ENCODE measurements around the gene BHLHE40.
A peak's percentile ranks its signal among the peaks of the same experiment; 100 is the strongest.
"Not testable (repeated sequence)": the region's sequence is repeated elsewhere in the genome, so short reads cannot be mapped to it uniquely, and the experiment has no call there.

The BHLHE40 gene

DNA sequence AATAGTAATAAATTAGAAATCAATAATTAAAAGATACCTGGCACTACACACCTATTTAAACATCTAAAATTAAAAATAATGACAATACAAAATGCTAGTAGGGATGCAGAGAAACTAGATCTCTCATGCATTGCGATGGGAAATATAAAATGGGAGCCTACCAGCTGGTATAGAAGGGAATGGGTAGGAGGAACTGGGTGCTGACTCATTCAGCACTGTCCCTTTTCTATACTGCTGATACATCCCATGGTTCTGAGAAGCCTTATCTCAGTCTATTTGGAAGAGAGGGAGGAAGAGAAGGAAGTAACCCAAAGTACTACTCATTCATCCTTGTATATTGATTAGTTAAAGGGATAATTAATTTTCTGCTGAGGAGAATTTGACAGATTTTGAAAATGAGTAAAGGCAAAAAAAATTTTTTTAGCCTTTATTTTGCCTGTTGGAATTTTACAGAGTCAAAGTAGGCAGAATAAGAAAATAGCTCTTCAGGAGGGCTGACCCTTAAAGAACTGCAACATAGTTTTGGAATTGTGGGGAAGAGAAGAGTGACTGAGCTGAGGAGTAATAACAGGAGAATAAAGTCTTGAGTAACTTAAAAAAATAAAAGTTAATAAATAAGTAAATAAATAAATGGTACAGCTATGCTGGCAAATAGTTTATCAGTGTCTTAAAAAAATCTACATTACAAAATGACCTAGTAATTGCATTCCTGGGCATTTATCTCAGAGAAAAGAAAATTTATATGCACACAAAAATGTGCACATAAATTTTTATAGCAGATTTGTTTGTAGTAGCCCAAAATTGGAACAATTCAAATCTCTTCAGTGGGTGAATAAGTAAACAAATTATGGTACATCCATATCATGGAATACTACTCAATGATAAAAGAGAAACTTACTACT, 15.3 kb upstream of the BHLHE40 start:
- DNase-seq = no peak

DNA sequence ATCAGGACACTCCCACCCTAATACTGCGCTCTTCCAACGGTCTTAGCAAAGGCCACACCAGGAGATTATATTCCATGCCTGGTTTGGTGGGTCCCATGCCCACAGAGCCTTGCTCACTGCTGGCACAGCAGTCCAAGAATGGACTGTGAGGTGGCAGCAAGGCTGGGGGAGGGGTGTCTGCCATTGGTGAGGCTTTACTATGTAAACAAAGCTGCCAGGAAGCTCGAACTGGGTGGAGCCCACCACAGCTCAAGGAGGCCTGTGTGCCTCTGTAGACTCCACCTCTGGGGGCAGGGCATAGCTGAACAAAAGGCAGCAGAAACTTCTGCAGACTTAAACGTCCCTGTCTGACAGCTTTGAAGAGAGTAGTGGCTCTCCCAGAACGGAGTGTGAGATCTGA, 13.2 kb upstream of the BHLHE40 start:
- DNase-seq = not testable (repeated sequence)

GRCh38 chr3:4967683-4968082, 11.6 kb upstream of the BHLHE40 start:
- not testable (repeated sequence) for DNase-seq

- not testable (repeated sequence) for DNase-seq
Measured at GRCh38 chr3:4971437-4971836, 7.8 kb upstream of the BHLHE40 start.

DNA sequence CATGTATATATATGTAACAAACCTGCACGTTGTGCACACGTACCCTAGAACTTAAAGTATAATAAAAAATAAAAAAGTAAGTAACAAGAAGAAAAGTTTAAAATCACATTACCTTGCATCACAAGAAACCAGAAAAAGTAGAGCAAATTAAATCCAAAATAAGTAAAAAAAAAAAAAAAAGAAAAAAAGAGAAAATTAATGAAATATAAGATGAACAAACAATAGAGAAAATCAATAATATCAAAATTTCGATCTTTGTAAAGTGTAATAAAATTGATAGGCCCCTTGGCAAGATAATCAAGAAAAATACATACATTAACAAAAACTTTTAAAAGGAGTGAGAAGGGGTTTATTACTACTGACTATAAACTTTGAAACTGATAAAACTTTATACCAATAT, 7.4 kb upstream of the BHLHE40 start:
- DNase-seq = no peak

DNA sequence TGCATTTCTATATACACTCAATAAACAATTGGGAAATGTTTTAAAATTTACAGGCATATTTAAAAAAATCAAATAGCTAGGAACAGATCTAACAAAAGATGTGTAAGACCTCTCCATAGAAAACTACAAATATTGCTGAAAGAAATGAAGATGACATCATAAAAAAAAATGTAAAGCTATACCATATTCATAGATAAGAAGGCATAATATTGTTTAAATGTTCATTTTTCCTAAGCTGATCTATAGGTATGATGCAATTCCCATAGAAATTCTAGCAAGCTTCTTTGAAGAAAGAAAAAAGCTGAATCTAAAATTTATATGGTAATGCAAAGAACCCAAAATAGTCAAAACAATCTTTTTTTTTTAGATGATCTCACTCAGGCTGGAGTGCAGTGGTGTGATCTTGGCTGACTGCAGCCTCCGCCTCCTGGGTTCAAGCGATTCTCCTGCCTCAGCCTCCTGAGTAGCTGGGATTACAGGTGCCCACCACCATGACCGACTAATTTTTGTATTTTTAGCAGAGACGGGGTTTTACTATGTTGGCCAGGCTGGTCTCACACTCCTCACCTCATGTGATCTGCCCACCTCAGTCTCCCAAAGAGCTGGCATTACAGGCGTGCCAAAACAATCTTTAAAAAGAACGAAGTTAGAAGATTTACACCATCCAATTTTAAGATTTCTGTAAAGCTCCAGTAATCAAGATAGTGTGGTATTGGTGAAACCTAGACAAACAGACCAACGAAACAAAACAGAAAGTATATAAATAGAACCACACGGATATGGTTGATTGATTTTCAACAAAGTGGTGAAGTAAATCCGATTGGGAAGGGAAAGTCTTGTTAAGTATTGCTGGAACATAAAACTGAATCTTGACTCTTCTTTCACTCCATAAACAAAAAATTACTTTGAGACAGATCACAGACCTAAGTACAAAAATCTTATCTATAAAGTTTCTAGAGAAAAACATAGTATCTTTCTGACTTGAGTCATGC, 6.3 kb upstream of the BHLHE40 start:
- DNase-seq = no peak

DNA sequence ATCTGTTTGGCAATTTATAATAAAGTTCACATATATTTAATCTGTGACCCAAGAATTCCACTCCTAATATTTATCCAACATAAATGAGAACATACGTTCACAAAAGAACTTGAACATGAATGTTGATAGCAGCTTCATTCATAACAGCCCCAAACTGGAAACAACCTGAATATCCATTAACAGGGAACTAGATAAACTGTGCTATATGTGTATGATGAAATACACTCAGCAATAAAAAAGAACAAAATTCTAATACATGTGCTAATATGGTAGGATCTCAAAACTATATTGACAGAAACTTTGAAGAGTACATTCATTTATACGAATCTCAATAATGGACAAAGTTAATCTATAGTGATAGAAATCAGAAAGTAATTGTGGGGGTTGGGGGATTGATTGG, 5.1 kb upstream of the BHLHE40 start:
- no peak for DNase-seq

GRCh38 chr3:4976109-4976508, 3.1 kb upstream of the BHLHE40 start:
- DNase-seq = no peak

GRCh38 chr3:4977001-4977852, 2.0 kb upstream of the BHLHE40 start:
- no peak for DNase-seq

- no peak for DNase-seq
Measured at GRCh38 chr3:4977853-4978203, 1.4 kb upstream of the BHLHE40 start.

GRCh38 chr3:4978204-4978965, 852 bp upstream of the BHLHE40 start:
- DNase-seq = peak; percentile 43

- DNase-seq = no peak
Measured at GRCh38 chr3:4978966-4979427, 240 bp upstream of the BHLHE40 start.

- peak; percentile 22 for DNase-seq
Measured at GRCh38 chr3:4980229-4981203, 1.3 kb downstream of the BHLHE40 start.

GRCh38 chr3:4981294-4981664, 2.0 kb downstream of the BHLHE40 start:
- no peak for DNase-seq

DNA sequence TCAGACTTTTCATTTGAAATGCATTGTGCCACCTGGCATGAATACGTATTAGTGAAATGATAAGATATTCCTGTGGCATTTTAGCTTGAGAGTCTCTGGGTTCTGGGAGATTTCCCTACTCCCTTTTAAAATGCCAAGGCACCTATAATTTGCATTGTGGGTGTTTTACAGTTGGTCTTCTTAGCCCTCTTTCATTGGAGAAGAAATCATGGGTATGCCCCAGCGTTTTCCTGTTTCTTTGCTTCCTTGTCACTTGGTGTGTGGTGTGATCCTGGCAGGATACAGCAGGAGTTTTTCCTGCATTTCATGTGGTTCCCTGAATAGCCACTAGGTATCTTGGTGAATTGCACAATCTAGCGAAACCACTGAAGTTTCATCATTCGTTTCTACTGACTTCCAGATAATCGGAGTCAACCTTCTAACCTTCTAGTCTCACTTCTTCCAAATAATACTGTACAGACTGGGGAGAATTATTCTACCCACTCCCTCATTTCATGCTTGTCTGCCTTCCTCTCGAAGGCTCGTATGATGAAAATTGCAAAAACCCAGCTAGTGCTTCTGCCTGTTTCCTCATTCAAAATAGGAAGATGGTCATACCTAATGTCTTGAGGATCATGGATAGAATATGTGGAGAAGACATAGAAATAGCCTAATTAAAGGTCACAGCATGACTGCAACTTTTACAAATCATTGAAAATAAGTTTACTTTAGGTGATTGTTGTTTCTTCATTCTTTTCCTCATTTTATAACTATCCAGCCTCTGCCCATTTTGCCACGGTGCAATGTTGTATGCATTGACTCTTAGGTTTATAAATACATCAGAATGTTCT, 2.6 kb downstream of the BHLHE40 start:
- DNase-seq = no peak

DNA sequence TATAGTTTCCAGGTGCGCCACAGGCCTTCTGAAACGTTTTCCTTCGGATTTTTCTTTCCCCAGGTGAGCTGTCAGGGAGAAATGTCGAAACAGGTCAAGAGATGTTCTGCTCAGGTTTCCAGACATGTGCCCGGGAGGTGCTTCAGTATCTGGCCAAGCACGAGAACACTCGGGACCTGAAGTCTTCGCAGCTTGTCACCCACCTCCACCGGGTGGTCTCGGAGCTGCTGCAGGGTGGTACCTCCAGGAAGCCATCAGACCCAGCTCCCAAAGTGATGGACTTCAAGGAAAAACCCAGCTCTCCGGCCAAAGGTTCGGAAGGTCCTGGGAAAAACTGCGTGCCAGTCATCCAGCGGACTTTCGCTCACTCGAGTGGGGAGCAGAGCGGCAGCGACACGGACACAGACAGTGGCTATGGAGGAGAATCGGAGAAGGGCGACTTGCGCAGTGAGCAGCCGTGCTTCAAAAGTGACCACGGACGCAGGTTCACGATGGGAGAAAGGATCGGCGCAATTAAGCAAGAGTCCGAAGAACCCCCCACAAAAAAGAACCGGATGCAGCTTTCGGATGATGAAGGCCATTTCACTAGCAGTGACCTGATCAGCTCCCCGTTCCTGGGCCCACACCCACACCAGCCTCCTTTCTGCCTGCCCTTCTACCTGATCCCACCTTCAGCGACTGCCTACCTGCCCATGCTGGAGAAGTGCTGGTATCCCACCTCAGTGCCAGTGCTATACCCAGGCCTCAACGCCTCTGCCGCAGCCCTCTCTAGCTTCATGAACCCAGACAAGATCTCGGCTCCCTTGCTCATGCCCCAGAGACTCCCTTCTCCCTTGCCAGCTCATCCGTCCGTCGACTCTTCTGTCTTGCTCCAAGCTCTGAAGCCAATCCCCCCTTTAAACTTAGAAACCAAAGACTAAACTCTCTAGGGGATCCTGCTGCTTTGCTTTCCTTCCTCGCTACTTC, 3.8 kb downstream of the BHLHE40 start:
- DNase-seq = no peak

DNA sequence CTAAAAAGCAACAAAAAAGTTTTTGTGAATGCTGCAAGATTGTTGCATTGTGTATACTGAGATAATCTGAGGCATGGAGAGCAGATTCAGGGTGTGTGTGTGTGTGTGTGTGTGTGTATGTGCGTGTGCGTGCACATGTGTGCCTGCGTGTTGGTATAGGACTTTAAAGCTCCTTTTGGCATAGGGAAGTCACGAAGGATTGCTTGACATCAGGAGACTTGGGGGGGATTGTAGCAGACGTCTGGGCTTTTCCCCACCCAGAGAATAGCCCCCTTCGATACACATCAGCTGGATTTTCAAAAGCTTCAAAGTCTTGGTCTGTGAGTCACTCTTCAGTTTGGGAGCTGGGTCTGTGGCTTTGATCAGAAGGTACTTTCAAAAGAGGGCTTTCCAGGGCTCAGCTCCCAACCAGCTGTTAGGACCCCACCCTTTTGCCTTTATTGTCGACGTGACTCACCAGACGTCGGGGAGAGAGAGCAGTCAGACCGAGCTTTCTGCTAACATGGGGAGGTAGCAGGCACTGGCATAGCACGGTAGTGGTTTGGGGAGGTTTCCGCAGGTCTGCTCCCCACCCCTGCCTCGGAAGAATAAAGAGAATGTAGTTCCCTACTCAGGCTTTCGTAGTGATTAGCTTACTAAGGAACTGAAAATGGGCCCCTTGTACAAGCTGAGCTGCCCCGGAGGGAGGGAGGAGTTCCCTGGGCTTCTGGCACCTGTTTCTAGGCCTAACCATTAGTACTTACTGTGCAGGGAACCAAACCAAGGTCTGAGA, 4.7 kb downstream of the BHLHE40 start:
- DNase-seq = no peak

- no peak for DNase-seq
Measured at GRCh38 chr3:4984511-4984864, 5.3 kb downstream of the BHLHE40 start.

All from NCI-H1436 (cell line).